Loucy (cell line): ENCODE data around the gene IL1B.

Experiments
- CTCF ChIP-seq: fragments of 200-600 bp; sonication (generic); conservative IDR thresholded peaks from 2 replicates; pipeline ENCODE4 v1.5.1; 2014; ENCODE audit warnings: mild to moderate bottlenecking, antibody characterized with exemption, low read length
- EZH2phosphoT487 ChIP-seq: fragments of 200-600 bp; IDR thresholded peaks from 2 replicates; pipeline ENCODE4 v1.6.1; 2018; ENCODE audit warnings: antibody characterized with exemption, mild to moderate bottlenecking, moderate library complexity, borderline replicate concordance

GRCh38 chr2:112883669-112884068 is 47.1 kb upstream of the IL1B start:
- TF ChIP-seq CTCF = no peak
- TF ChIP-seq EZH2phosphoT487 = no peak
